ENCODE results near the gene TRAF3. TPM values are rescaled to one million over a fixed set of nuclear protein-coding genes. Genes with fewer than 3 reads are reported as not detected.

The TRAF3 gene
- total RNA-seq, 1 experiment from 2014 or later = 11.2 TPM

- Mint-ChIP-seq H3K36me3 (peaks cover 7% of the 10 kb centered on the region), H3K4me3 (no peak overlapping the region), H3K27ac (peak overlapping the region; percentile 63), H3K4me1 (no peaks in the 10 kb centered on the region), H3K27me3 (ENCODE audit: low read depth) (no peaks in the 10 kb centered on the region), H3K9me3 (peaks cover 6% of the 10 kb centered on the region)
- CTCF ChIA-PET = interaction anchor here (1.9 kb wide), 1 partner anchor 43 kb away, joined by 4 read pairs; no protein-coding TSS in a partner anchor
- TF ChIP-seq HMGA2 (CRISPR knock-in tag; IDR thresholded peaks at IDR 0.05) (no peak), ZNF671 (CRISPR knock-in tag; IDR thresholded peaks at IDR 0.05) (no peak), ATF6 (CRISPR knock-in tag; IDR thresholded peaks at IDR 0.05) (no peak), MYBL2 (CRISPR knock-in tag; IDR thresholded peaks at IDR 0.05) (no peak), TEAD1 (CRISPR knock-in tag; IDR thresholded peaks at IDR 0.05) (no peak), PRRX2 (CRISPR knock-in tag; IDR thresholded peaks at IDR 0.05) (no peak), ATF1 (CRISPR knock-in tag; IDR thresholded peaks at IDR 0.05) (no peak), ZNF219 (CRISPR knock-in tag; IDR thresholded peaks at IDR 0.05; ENCODE audit: borderline replicate concordance) (no peak), NR2C2 (CRISPR knock-in tag; IDR thresholded peaks at IDR 0.05) (no peak), TCF7 (CRISPR knock-in tag; IDR thresholded peaks at IDR 0.05; ENCODE audit: low read depth) (no peak), ZNF317 (CRISPR knock-in tag; IDR thresholded peaks at IDR 0.05; ENCODE audit: borderline replicate concordance, low read depth) (no peak), RELA (CRISPR knock-in tag; IDR thresholded peaks at IDR 0.05; ENCODE audit: borderline replicate concordance) (no peak)
- ATAC-seq (no peak), DNase-seq (ENCODE audit: low spot score) (no peak)
- POLR2A ChIA-PET = no interaction called here
These were observed 39.6 kb upstream of the TRAF3 start for GRCh38 chr14:102737402-102738372.

DNA sequence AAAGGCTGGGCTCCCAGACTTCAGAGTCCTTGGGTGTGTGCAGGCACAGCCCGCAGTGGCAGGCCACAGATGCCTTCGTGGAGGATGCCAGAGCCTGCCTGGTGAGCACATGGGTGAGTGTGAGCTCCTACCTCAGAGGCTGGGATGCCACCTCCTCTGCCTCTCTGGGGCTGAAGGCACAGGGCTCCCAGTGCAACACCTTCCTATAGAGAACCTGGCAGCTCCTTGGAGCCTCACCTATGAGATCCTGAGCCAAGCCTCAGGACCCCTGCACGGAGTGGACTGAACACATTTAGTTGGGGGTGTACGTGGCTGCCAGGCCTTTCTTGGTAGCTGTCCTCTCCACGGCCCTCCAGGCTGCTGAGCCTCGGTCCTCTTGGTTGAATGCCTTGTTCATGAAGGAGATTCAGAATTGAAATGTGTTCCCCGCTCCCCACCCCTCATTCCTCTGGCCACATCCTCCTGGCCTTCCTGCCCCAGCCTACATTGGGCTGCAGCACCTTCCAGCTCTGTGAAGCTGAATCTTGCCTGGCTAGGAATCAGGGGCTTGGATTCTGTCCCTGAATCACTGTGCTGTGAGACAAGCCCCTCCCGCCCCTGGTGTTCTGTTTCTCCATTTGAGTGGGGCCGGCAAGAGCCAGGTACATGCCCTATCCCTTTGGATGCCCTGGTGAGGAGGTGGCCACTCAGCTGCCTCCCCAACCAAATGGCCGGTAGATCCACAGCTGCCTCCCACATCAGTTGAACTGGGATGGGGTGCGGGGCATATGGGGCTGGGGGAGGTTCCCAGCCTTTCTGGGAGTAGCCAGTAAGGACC, 38.7 kb upstream of the TRAF3 start:
- TF ChIP-seq CBFB (CRISPR knock-in tag; IDR thresholded peaks at IDR 0.05; ENCODE audit: low read depth) = no peak
- TF ChIP-seq ELF4 (CRISPR knock-in tag; IDR thresholded peaks at IDR 0.05; ENCODE audit: low read depth) = no peak
- no peak for TF ChIP-seq JAZF1 (CRISPR knock-in tag; IDR thresholded peaks at IDR 0.05)
- no peak for TF ChIP-seq ATF1 (CRISPR knock-in tag; IDR thresholded peaks at IDR 0.05)
- TF ChIP-seq, protein P1, sequence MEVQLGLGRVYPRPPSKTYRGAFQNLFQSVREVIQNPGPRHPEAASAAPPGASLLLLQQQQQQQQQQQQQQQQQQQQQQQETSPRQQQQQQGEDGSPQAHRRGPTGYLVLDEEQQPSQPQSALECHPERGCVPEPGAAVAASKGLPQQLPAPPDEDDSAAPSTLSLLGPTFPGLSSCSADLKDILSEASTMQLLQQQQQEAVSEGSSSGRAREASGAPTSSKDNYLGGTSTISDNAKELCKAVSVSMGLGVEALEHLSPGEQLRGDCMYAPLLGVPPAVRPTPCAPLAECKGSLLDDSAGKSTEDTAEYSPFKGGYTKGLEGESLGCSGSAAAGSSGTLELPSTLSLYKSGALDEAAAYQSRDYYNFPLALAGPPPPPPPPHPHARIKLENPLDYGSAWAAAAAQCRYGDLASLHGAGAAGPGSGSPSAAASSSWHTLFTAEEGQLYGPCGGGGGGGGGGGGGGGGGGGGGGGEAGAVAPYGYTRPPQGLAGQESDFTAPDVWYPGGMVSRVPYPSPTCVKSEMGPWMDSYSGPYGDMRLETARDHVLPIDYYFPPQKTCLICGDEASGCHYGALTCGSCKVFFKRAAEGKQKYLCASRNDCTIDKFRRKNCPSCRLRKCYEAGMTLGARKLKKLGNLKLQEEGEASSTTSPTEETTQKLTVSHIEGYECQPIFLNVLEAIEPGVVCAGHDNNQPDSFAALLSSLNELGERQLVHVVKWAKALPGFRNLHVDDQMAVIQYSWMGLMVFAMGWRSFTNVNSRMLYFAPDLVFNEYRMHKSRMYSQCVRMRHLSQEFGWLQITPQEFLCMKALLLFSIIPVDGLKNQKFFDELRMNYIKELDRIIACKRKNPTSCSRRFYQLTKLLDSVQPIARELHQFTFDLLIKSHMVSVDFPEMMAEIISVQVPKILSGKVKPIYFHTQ (CRISPR knock-in tag; IDR thresholded peaks at IDR 0.05) = no peak
- no peak for TF ChIP-seq ESRRA (CRISPR knock-in tag; IDR thresholded peaks at IDR 0.05; ENCODE audit: borderline replicate concordance)
- H3K4me3 Mint-ChIP-seq = no peak overlapping the region
- H3K27me3 Mint-ChIP-seq (ENCODE audit: low read depth) = no peaks in the 10 kb centered on the region
- peaks cover 13% of the 10 kb centered on the region for H3K36me3 Mint-ChIP-seq
- H3K27ac Mint-ChIP-seq = peak overlapping the region; percentile 53; the same call in 1 of the 2 replicates
- no peaks in the 10 kb centered on the region for H3K4me1 Mint-ChIP-seq
- no peak for ATAC-seq
- H3K9me3 Mint-ChIP-seq = peaks cover 13% of the 10 kb centered on the region
- ChIA-PET CTCF (interaction anchor here (0.8 to 1.9 kb wide), 2 partner anchors 44 to 214 kb away, joined by 4 read pairs; no protein-coding TSS in a partner anchor), POLR2A (no interaction called here)
- no peak for DNase-seq (ENCODE audit: low spot score)

Measured in WTC11 (cell line).